T47D (cell line): Measurements from ENCODE around the gene STS.
"Not testable (repeated sequence)": the region's sequence is repeated elsewhere in the genome, so short reads cannot be mapped to it uniquely, and the experiment has no call there.

Experiments used
- DNase-seq, 2 experiments: peaks; one replicate each; pipeline versions ENCODE4 v3.0.0 to v3.0.0-alpha.2; 2011 to 2012; ENCODE audit warnings: low read depth in 1 of 2, low spot score in 1 of 2
- JUND ChIP-seq: IDR thresholded peaks from 2 replicates; pipeline ENCODE4 v1.6.1; 2012; ENCODE audit warnings: low read depth
- in situ Hi-C: cut with HindIII; loops from 2 replicates; pipeline ENCODE4 v1.10.0; 2016; ENCODE audit warnings: low sequenced_read_pairs, low pct_unique_long_range_greater_than_20kb

The STS gene

DNA sequence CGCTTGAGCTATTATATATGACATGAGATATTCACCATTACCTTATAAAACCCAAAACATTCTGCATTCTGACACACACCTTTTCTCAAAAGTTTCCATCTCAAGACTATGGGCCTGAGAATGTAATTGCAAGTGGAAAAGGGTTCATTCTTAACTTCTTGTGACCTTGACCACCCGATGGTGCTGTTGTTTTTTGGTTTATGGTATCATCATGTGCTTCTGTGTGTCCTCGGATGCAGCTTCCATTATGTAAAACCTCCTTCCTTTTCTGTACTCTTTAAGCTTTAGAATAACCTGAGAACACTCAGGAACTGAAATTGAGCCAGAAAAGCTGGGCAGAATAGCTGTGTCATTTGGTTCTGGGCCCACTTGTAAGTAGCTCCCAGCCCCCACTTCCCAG lies 16.7 kb downstream of the STS start:
- no peak for DNase-seq
- in situ Hi-C loops: no loop called here
- no peak for TF ChIP-seq JUND

DNA sequence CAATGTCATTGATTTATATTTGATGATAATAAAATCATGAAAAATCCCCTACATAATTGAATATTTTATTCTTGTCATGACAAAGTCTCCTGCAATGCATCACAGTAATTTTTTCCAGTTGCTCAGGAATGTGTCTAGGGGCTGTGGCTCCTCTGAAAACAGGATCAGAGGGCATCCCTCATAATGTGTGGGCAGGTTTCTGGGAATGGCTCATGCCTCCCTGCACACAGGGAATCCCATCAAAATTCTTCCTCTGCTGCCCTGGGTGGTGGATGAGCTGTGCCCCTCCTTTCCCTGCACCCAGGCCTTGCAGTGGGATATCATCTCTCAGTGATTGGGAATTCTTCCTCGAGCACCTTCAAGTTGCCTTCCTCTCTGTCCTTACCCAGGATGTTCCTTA lies 20.9 kb downstream of the STS start:
- TF ChIP-seq JUND: no peak
- in situ Hi-C loops: no loop called here

DNA sequence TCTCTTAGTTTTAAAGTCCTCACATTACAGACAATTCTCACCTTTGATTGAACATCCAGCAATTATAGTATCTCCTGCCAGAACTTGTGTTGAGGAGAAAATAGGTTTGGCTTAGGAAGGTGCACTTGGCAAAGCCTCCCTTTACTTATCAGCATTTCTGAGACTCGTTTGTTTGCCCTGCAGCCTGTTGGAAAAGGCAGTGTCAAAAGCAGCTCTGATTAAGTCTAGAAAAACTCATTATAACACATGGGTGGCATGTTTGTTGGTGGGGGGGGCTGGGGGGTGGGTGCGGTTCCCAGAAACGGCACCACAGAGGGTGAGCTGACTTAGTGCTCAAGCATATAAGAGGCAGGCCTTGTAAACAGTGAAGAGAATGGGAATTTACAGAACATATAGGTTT lies 22.1 kb downstream of the STS start:
- DNase-seq: no peak
- in situ Hi-C loops: no loop called here
- TF ChIP-seq JUND: no peak

More for the DNA sequence above, 20.9 kb downstream of the STS start:
- no peak for DNase-seq

GRCh38 chrX:7170898-7171297 lies 23.4 kb downstream of the STS start:
- DNase-seq: peak in 1 of 2 experiments; percentile 54
- no peak for TF ChIP-seq JUND
- in situ Hi-C loops: no loop called here

- DNase-seq, in situ Hi-C loops: not testable (repeated sequence)
Measured at GRCh38 chrX:7178859-7179258, 31.3 kb downstream of the STS start.

- TF ChIP-seq JUND: no peak
- DNase-seq: no peak
- in situ Hi-C loops: no loop called here
Measured at GRCh38 chrX:7179446-7179845, 31.9 kb downstream of the STS start.

- DNase-seq: no peak
- no peak for TF ChIP-seq JUND
- in situ Hi-C loops: no loop called here
Measured at GRCh38 chrX:7184816-7185215, 37.3 kb downstream of the STS start.

DNA sequence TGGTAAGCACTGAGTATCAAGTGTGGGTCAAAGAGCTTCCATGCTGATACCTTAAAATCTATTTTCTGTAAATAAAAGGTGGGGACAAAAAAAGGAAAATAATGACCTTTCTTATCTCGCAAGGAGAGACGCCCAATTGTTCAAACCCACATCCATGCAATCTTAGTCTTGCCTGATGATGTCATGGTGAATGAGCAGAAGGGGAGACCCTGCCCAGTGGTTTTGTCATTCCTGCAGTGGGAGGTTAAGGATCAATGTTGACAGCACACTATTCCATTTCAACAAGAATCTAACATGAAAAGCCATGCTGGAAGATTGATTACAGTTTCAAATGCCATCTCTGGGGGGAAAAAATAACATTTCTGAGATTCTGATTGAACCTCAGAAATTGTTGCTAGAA lies 41.2 kb downstream of the STS start:
- in situ Hi-C loops: no loop called here
- TF ChIP-seq JUND: no peak
- DNase-seq: no peak

DNA sequence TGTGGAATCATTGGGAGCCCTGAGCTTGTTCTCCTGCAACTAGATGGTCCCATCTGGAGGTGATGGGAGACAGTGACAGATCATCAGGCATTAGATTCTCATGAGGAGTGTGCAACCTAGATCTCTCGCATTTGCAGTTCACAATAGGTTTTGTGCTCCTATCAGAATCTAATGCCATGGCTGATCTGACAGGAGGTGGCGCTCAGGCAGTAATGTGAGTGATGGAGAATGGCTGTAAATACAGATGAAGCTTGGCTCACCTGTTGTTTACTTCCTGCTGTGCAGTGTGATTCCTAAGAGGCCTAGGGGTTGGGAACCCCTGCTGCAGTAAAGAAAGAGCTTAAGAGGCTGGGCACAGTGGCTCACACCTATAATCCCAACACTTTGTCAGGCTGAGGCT lies 42.6 kb downstream of the STS start:
- no peak for TF ChIP-seq JUND
- peak in 1 of 2 experiments; percentile 37 for DNase-seq
- in situ Hi-C loops: no loop called here

- DNase-seq: peak in 1 of 2 experiments; percentile 21
- in situ Hi-C loops: no loop called here
Measured at GRCh38 chrX:7191681-7192110, 44.2 kb downstream of the STS start.

GRCh38 chrX:7192871-7193270 lies 45.4 kb downstream of the STS start:
- no peak for TF ChIP-seq JUND
- no peak for DNase-seq
- in situ Hi-C loops: no loop called here

More at GRCh38 chrX:7191681-7192110, 44.2 kb downstream of the STS start:
- TF ChIP-seq JUND: no peak

- no peak for TF ChIP-seq JUND
- in situ Hi-C loops: no loop called here
- no peak for DNase-seq
Measured at GRCh38 chrX:7194606-7195005, 47.1 kb downstream of the STS start.
